AG04449 (cell line): ENCODE results near the gene RNF149.

Experiments used
- CTCF ChIA-PET: fragments of 350-600 bp; formaldehyde crosslinking; extraction: SDS; loops from one replicate; lab custom pipeline; 2021; ENCODE audit warnings: antibody characterized with exemption; lab: Yijun Ruan, JAX
- POLR2A ChIA-PET: fragments of 400-600, 350-600 bp; formaldehyde crosslinking; extraction: SDS; loops from one replicate; lab custom pipeline; 2020; ENCODE audit warnings: antibody characterized with exemption, inconsistent platforms; lab: Yijun Ruan, JAX
- DNase-seq: peaks from one replicate; pipeline ENCODE4 v3.0.0-alpha.2; 2010; ENCODE audit warnings: low read depth, low spot score
- H3K4me3 ChIP-seq: 2 replicates; pipeline ENCODE4 v1.5.1; 2011; ENCODE audit warnings: low read depth, mild to moderate bottlenecking, control low read depth, low read length
- CTCF ChIP-seq: IDR thresholded peaks from one replicate; pipeline ENCODE4 v1.5.1; 2011; ENCODE audit warnings: mild to moderate bottlenecking, moderate library complexity, low read length, control low read depth, inconsistent platforms; ENCODE audit not compliant: insufficient read depth; ENCODE audit errors: missing control alignments

The RNF149 gene

DNA sequence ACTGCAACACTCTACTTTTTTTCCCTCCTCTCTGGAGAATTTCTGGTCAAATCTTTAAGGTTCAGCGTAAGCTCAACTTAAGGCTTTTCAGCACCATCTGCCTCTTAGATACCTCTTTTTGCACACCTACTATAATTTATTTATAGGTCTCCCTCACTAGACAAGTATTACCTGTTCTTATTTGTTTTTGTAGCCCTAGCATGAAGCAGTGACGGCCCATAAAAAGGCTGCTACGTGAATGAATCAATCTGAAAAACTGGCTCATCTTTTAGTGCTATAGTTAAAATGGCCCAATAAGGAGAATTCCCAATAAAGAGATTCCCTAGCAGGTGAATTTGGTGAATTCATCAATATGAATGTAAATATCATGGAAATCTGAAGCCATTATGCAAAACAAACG lies 6.5 kb downstream of the RNF149 start:
- ChIA-PET CTCF (no interaction called here), POLR2A (no interaction called here)
- no peak for DNase-seq
- H3K4me3 ChIP-seq = no peak overlapping the region
- TF ChIP-seq CTCF = no peak

GRCh38 chr2:101300836-101301235 lies 7.7 kb downstream of the RNF149 start:
- ChIA-PET POLR2A (no interaction called here), CTCF (interaction anchor here (1.5 kb wide), 1 partner anchor 12 kb away, joined by 3 read pairs; no protein-coding TSS in a partner anchor)
- no peak overlapping the region for H3K4me3 ChIP-seq
- DNase-seq = no peak
- TF ChIP-seq CTCF = no peak

GRCh38 chr2:101300164-101300563 lies 8.3 kb downstream of the RNF149 start:
- CTCF ChIA-PET = interaction anchor here (1.5 kb wide), 1 partner anchor 12 kb away, joined by 3 read pairs; no protein-coding TSS in a partner anchor
- POLR2A ChIA-PET = no interaction called here
- TF ChIP-seq CTCF = no peak
- H3K4me3 ChIP-seq = no peak overlapping the region
- no peak for DNase-seq

GRCh38 chr2:101299604-101300003 lies 8.9 kb downstream of the RNF149 start:
- no peak for TF ChIP-seq CTCF
- ChIA-PET CTCF (interaction anchor here (1.5 kb wide), 1 partner anchor 11 kb away, joined by 3 read pairs; no protein-coding TSS in a partner anchor), POLR2A (no interaction called here)
- no peak for DNase-seq
- no peak overlapping the region for H3K4me3 ChIP-seq

GRCh38 chr2:101297383-101297782 lies 11.1 kb downstream of the RNF149 start:
- no peak overlapping the region for H3K4me3 ChIP-seq
- no peak for DNase-seq
- ChIA-PET CTCF (no interaction called here), POLR2A (interaction anchor here (1.6 kb wide), 1 partner anchor 8 kb away, joined by 3 read pairs; no protein-coding TSS in a partner anchor)
- no peak for TF ChIP-seq CTCF

DNA sequence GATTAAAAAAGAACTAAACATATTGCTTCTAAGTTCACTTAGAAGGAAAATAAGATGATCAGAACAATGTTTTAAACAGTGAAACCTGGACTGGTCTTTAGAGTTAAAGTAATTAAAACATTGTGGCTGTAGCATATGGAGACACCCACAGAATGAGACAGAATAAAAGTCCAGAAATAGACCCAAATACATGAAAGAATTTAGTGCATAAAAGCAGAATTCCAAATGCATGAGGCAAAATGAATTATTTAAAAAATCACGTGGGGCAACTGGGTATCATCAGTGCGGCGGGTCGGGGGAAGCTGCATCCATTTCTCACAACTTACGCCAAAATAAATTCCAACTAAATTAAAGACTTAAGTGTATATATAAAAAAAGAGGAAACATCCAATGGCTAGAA lies 12.1 kb downstream of the RNF149 start:
- POLR2A ChIA-PET = interaction anchor here (0.7 to 1.6 kb wide), 3 partner anchors 9 to 41 kb away, joined by 3 read pairs; no protein-coding TSS in a partner anchor
- no peak for TF ChIP-seq CTCF

More for the DNA sequence above, 12.1 kb downstream of the RNF149 start:
- CTCF ChIA-PET = interaction anchor here (0.9 to 1.3 kb wide), 4 partner anchors 10 to 1053 kb away, joined by 3 read pairs; no protein-coding TSS in a partner anchor
- no peak overlapping the region for H3K4me3 ChIP-seq
- no peak for DNase-seq
